Esophagus muscularis mucosa (tissue), 4 donors: ENCODE results near the gene REC114.

Source experiments
- CTCF ChIP-seq, 3 experiments: fragments of 200-600 bp in 2 of 3; fragments of 450-650 bp in 1 of 3; sonication (generic) in 2 of 3; IDR thresholded peaks; one replicate each; pipeline ENCODE4 v1.5.1; 2017 to 2019; ENCODE audit warnings: antibody characterized with exemption in 3 of 3, mild to moderate bottlenecking in 2 of 3, moderate library complexity in 1 of 3
- EP300 ChIP-seq: sonication (generic); formaldehyde crosslinking; IDR thresholded peaks from one replicate; pipeline ENCODE4 v1.6.1; 2017; ENCODE audit warnings: antibody characterized with exemption
- POLR2A ChIP-seq: fragments of 450-650 bp; IDR thresholded peaks from one replicate; pipeline ENCODE4 v1.6.1; 2017; ENCODE audit warnings: antibody characterized with exemption, moderate library complexity, mild to moderate bottlenecking, low read depth
- POLR2AphosphoS5 ChIP-seq, 2 donors: sonication (generic); formaldehyde crosslinking; IDR thresholded peaks; one replicate each; pipeline ENCODE4 v1.6.1; 2017; ENCODE audit warnings: antibody characterized with exemption in 2 of 2

GRCh38 chr15:73522011-73522410 is 79.0 kb downstream of the REC114 start:
- TF ChIP-seq POLR2AphosphoS5 (IDR thresholded peaks at IDR 0.05) (no peak), CTCF (IDR thresholded peaks at IDR 0.05) (no peak), POLR2A (no peak), EP300 (no peak)
